AG09309 (cell line): ENCODE measurements around the gene GREM2.

ENCODE experiments used
- DNase-seq: peaks from one replicate; pipeline ENCODE4 v3.0.0-alpha.2; 2010; ENCODE audit warnings: low read depth
- H3K4me3 ChIP-seq: 2 replicates; pipeline ENCODE4 v1.5.1; 2011; ENCODE audit warnings: mild to moderate bottlenecking, low read depth, low read length, moderate library complexity; ENCODE audit not compliant: control insufficient read depth
- TF ChIP-seq, protein P1 (sequence below): IDR thresholded peaks from 2 replicates; pipeline ENCODE4 v1.5.1; 2011; ENCODE audit warnings: mild to moderate bottlenecking, low read depth, low read length, inconsistent platforms; ENCODE audit not compliant: insufficient read depth, control insufficient read depth; ENCODE audit errors: missing control alignments

The GREM2 gene

GRCh38 chr1:240611228-240611618 lies 732 bp downstream of the GREM2 start:
- peak overlapping the region; percentile 71 for H3K4me3 ChIP-seq
- TF ChIP-seq, protein P1, sequence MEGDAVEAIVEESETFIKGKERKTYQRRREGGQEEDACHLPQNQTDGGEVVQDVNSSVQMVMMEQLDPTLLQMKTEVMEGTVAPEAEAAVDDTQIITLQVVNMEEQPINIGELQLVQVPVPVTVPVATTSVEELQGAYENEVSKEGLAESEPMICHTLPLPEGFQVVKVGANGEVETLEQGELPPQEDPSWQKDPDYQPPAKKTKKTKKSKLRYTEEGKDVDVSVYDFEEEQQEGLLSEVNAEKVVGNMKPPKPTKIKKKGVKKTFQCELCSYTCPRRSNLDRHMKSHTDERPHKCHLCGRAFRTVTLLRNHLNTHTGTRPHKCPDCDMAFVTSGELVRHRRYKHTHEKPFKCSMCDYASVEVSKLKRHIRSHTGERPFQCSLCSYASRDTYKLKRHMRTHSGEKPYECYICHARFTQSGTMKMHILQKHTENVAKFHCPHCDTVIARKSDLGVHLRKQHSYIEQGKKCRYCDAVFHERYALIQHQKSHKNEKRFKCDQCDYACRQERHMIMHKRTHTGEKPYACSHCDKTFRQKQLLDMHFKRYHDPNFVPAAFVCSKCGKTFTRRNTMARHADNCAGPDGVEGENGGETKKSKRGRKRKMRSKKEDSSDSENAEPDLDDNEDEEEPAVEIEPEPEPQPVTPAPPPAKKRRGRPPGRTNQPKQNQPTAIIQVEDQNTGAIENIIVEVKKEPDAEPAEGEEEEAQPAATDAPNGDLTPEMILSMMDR = no peak
- DNase-seq = no peak

- no peak for DNase-seq
- TF ChIP-seq, protein P1 = no peak
- H3K4me3 ChIP-seq = peak overlapping the region; percentile 71
Observed at GRCh38 chr1:240610636-240611035, 1.3 kb downstream of the GREM2 start.

DNA sequence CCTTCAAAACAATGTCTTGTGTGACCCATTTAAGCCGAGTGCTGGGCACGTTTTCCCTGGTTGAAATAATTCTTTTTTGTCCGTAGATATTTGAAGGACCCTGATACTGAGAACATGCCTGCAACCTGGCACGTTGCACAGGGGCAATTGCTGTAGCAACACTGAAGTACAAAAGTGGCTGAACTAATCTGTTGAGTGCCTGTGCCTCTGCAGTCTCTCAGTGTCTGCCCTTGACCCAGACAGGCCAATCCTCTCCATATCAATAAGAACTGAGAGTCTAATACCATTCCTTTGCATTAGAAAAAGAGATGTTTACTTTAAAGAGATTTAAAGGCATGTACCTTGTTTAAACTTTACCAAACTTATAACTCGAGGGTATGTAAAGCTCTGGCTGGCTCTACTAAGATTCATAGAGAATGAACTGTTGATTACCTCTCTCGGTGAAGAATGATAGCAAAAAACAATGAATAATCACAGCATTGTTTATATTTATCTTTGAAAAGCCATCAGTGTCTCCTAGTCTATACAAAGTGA lies 2.4 kb downstream of the GREM2 start:
- no peak for DNase-seq
- TF ChIP-seq, protein P1 = no peak
- H3K4me3 ChIP-seq = peak overlapping the region; percentile 8

- TF ChIP-seq, protein P1 = peak; percentile 32
- H3K4me3 ChIP-seq = no peak overlapping the region
- DNase-seq = no peak
Observed at GRCh38 chr1:240608707-240609106, 3.2 kb downstream of the GREM2 start.

DNA sequence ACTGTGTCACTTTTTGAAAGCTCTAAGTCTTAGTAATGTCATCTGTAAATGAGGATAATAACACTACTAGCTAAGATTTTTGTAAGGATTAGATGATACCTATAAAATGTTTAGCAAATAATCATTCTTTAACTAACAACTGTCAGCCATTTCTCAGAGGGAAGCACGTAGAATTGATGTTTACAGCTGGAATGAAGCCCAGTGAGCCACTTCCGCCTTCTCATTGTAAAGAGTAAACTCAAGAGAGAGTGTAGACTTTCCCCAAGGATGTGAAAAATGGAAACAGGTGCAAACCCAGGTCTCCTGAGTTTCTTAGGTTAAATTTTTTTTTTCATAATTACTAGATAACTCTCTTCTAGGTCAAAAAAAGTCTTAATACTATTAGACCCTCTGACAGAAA lies 4.9 kb downstream of the GREM2 start:
- TF ChIP-seq, protein P1 = no peak
- no peak for DNase-seq
- H3K4me3 ChIP-seq = no peak overlapping the region

DNA sequence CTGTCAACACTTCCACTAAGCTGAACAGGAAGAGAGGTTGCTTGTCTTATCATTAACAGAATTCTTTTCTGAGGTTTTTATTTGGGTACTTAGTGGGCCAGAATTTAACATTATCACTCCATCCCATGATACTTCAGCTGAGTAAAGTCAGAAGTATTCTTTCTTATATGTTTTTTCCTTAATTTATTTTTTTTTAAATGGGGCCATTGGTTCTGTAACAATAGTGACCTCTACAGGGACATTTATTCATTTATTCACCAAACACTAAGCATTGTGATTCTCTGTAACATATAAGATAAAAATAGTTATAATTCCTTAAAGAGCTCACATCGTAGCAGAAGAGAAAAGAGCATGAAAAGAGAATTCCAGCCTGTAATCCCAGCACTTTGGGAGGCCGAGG lies 9.8 kb downstream of the GREM2 start:
- H3K4me3 ChIP-seq = no peak overlapping the region
- TF ChIP-seq, protein P1 = peak; percentile 23
- DNase-seq = no peak

DNA sequence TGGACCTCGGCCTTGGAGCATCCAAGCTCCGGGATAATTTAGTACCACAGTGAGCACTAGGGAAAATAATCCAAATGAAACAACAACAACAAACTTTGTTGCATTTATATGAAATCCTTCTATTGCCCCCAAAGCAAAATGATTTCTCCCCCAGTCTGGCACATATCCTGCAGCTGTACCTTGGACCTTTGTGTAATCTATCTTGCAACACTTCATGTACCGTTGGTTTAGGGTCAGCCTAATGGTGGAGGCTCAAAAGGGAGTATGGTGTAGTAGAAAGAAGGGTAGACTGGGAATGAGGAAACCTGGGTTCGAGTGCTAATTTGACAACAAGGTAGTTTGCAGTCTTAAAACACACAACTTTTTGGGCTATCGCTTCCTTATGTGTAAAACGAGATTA lies 12.1 kb downstream of the GREM2 start:
- H3K4me3 ChIP-seq = no peak overlapping the region
- TF ChIP-seq, protein P1 = no peak
- DNase-seq = no peak
